ENCODE measurements around the gene INPP5A. TPM values are rescaled to one million over a fixed set of nuclear protein-coding genes. Genes with fewer than 3 reads are reported as not detected.

INPP5A gene
- polyA plus RNA-seq, 6 donors from 2014 or later: 1.3 to 6.7 (median 2.1) TPM

DNA sequence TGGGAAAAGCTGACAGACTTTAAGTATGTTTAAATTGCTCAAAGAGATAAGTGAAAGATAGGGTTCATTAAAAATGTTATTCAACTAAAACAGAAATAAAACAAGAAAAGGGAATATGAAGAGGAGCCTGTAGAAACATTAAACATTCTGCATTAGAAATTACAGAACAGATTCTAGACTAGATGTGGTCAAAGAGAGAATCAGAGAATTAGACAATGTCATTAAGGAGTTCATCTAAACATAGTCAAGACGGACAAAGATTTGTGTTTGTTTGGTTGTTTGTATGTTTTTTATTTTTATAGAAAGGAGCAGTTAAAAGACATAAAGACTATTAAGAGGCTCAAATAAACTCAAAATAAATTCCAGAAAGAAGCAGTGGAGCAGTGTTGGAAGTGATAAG is 168.4 kb downstream of the INPP5A start:
- no peak for ATAC-seq (ENCODE audit: low read depth in 2 of 2)
- H3K27ac Mint-ChIP-seq: peak overlapping the region in 2 of 6 donors; percentile 17 to 64
- H3K36me3 Mint-ChIP-seq: peaks cover 18 to 65% of the 10 kb centered on the region in 2 donors

DNA sequence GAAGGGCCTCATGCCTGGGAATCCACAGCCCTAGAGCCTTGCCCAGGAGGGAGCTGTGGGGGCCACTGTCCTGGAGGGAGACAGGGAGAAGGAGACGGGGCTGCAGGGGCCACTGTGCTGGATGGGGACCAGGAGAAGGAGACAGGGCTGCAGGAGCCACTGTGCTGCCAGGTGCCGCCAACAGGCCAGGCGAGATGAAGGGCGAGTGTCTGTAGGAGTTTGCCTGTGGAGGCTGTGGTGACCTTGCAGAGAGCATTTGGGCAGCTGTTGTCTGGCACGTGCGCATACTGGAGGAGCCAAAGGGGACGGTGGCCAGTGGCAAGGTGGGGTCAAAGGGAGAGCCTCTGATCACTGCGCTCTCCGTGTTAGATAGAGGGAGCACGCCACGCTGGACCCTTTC is 169.1 kb downstream of the INPP5A start:
- Mint-ChIP-seq H3K36me3 (peaks cover 18 to 69% of the 10 kb centered on the region in 2 donors), H3K4me3 (no peak overlapping the region), H3K4me1 (peaks cover 0 to 11% (median 0%) of the 10 kb centered on the region in 3 donors), H3K27ac (peak overlapping the region in 2 of 6 donors; percentile 51 to 97), H3K27me3 (no peaks in the 10 kb centered on the region), H3K9me3 (peaks cover 8 to 21% (median 16%) of the 10 kb centered on the region in 7 donors)
- no peak for ATAC-seq (ENCODE audit: low read depth in 2 of 2)
- no peak for DNase-seq

More for the DNA sequence above, 168.4 kb downstream of the INPP5A start:
- H3K4me1 Mint-ChIP-seq: peaks cover 0 to 11% (median 0%) of the 10 kb centered on the region in 3 donors
- H3K9me3 Mint-ChIP-seq: peaks cover 8 to 21% (median 16%) of the 10 kb centered on the region in 7 donors
- no peak for DNase-seq
- no peak overlapping the region for H3K4me3 Mint-ChIP-seq
- no peaks in the 10 kb centered on the region for H3K27me3 Mint-ChIP-seq

DNA sequence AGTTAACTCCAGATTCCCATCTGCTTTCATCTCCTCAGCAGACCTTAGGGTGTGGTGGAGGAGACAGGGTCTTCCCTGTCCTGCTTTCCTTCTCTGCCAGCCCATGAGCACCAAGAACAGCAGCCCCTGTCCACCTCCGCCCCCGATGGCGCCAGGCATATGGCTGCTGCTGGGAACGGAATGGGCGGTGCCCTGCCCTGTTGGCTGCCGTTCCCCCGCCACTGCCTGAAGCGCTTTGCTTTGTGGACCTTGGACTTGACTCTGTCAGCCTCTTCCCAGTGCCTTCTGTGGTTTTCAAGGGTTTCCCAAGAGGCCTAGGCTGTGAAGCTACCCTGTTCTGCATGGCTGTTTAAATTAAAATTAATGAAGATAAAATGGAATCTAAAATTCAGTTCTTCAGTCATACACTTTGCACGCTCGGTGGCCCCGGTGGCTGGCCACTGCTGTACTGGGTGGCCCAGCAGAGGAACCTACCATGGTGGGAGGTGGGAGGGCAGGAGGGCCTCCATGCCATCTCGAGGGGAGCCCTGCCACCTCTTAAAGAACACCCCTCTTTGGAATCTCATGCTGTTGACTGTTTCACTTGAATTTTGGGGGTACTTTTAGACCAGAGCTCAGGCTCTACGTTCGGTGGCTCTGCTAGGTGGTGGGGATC is 169.7 kb downstream of the INPP5A start:
- H3K4me3 Mint-ChIP-seq: peak overlapping the region in 2 of 8 donors; percentile 38 to 72
- ATAC-seq (ENCODE audit: low read depth in 2 of 2): no peak
- no peaks in the 10 kb centered on the region for H3K27me3 Mint-ChIP-seq
- H3K9me3 Mint-ChIP-seq: peaks cover 8 to 21% (median 14%) of the 10 kb centered on the region in 7 donors
- H3K4me1 Mint-ChIP-seq: peaks cover 0 to 11% (median 0%) of the 10 kb centered on the region in 3 donors
- no peak for DNase-seq
- peak overlapping the region in 2 of 6 donors; percentile 72 to 97 for H3K27ac Mint-ChIP-seq
- H3K36me3 Mint-ChIP-seq: peaks cover 15 to 75% of the 10 kb centered on the region in 2 donors

DNA sequence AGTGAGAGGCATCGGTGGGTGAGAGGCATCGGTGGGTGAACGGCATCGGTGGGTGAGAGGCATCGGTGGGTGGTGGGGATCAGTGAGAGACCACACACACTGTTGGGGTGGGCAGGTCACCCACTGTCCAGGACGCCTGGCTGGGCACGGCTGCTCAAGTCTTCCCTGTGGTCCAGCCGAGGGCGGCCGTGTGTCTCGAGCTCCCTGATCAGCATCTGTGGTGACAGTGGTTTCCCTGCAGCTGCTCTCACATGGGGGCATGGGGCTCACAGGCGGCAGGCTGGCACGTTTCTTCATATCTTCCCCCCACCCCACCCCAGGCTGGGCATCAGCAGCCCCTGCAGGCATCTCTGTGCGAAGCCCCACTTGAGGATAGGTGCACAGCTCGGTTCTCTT is 170.2 kb downstream of the INPP5A start:
- ATAC-seq (ENCODE audit: low read depth in 2 of 2) (no peak), DNase-seq (no peak)
- peaks cover 0 to 11% (median 5%) of the 10 kb centered on the region in 3 donors for H3K4me1 Mint-ChIP-seq
- no peaks in the 10 kb centered on the region for H3K27me3 Mint-ChIP-seq
- H3K4me3 Mint-ChIP-seq: peak overlapping the region in 2 of 8 donors; percentile 38 to 72
- peaks cover 12 to 80% of the 10 kb centered on the region in 2 donors for H3K36me3 Mint-ChIP-seq
- peak overlapping the region in 1 of 6 donors; percentile 72 for H3K27ac Mint-ChIP-seq
- peaks cover 8 to 21% (median 14%) of the 10 kb centered on the region in 7 donors for H3K9me3 Mint-ChIP-seq

DNA sequence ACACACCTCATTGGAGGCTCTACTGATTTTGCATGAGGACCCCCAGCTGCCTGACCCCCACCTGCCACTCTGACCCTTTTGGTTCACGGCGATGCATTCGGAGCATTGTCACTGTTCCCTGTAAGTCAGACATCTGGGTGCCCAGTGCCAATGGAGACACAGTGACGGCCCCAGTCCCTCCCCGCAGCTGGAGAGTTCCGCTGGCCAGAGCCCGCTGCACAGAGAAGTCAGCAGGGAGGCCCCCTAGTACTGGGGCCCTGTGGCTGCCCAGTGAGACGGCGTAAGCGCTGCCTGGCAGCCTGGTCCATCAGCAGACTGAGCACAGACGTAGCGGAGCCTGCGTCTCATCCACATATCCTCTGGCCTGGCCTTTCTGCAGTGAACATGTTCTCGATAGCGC is 170.9 kb downstream of the INPP5A start:
- Mint-ChIP-seq H3K4me1 (peaks cover 0 to 11% (median 6%) of the 10 kb centered on the region in 3 donors), H3K27ac (no peak overlapping the region), H3K36me3 (peaks cover 12 to 81% of the 10 kb centered on the region in 2 donors), H3K4me3 (peak overlapping the region in 1 of 8 donors; percentile 25), H3K27me3 (no peaks in the 10 kb centered on the region), H3K9me3 (peaks cover 8 to 19% (median 14%) of the 10 kb centered on the region in 7 donors)
- DNase-seq (no peak), ATAC-seq (ENCODE audit: low read depth in 2 of 2) (no peak)

DNA sequence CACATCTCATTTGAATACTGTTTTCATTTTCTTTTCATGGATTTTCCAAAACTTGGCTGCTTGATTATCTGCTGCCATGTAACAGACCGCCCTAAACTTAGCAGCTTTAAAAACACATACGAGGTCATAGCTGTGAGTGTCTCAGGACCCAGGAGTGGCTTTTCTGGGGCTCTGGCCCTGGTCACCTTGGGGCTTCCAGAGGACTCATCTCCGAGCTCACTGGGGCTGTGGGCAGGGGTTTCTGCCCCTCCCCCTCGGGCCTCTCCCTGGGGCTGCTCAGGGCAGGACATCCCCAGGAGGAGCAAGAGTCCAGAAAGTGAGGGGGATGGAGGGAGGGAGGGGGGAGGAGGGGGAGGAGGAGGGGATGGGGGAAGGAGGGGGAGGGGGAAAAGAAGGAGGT is 171.3 kb downstream of the INPP5A start:
- peaks cover 8 to 18% (median 14%) of the 10 kb centered on the region in 7 donors for H3K9me3 Mint-ChIP-seq
- no peaks in the 10 kb centered on the region for H3K27me3 Mint-ChIP-seq
- no peak overlapping the region for H3K4me3 Mint-ChIP-seq
- DNase-seq: no peak
- H3K27ac Mint-ChIP-seq: no peak overlapping the region
- H3K36me3 Mint-ChIP-seq: peaks cover 12 to 76% of the 10 kb centered on the region in 2 donors
- H3K4me1 Mint-ChIP-seq: peaks cover 0 to 11% (median 6%) of the 10 kb centered on the region in 3 donors
- ATAC-seq (ENCODE audit: low read depth in 2 of 2): no peak

DNA sequence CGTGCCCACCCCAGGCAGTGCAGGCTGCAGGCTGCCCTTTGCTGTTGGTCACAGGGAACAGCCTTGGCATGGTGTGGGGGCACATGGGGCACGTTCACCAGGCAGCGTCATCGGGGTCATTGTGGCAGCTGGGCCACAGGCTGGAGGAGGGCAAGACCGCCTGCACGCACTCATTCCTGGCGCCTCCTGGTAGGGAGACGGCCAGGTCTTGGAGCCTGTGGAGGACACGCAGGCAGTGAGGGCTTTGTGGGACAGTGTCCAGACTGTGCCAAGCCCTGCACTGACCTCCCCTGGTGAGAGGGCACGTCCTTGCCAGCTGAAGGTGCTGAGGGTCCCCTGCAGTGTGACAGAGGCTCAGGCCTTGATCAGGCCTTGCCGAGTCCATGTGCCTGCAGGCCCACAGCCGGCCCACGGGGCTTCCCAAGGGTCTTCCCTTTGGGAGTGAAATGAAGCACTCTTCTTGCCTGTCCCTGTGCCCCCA is 171.9 kb downstream of the INPP5A start:
- ATAC-seq (ENCODE audit: low read depth in 2 of 2) (no peak), DNase-seq (no peak)
- Mint-ChIP-seq H3K9me3 (peaks cover 8 to 16% (median 14%) of the 10 kb centered on the region in 7 donors), H3K4me1 (peaks cover 0 to 11% (median 6%) of the 10 kb centered on the region in 3 donors), H3K36me3 (peaks cover 12 to 70% of the 10 kb centered on the region in 2 donors), H3K27ac (no peak overlapping the region), H3K4me3 (peak overlapping the region in 1 of 8 donors; percentile 76), H3K27me3 (no peaks in the 10 kb centered on the region)

DNA sequence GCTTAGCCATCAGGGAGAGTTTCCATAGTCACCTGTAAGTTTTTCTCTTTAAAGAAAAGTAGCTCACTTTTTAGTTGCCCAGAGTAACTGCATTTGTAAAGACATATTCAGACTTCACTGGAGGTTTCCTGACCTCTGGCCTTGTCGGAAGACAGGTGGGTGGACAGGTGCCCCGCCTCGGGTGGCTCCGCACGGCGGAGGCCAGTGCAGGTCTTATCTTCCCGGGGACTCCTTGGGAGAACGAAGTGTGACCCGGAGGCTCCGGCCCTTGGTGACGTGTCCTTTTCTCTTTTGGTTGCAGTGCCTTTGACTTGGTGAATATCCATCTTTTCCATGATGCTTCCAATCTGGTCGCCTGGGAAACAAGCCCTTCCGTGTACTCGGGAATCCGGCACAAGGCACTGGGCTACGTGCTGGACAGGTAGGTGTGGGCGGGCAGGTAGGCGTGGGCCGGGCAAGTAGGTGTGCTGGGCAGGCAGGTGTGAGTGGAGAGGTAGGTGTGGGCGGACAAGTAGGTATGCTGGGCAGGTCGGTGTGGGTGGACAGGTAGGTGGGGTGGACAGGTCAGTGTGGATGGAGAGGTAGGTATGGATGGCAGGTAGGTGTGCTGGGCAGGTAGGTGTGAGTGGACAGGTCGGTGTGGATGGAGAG is 172.6 kb downstream of the INPP5A start:
- peaks cover 0 to 11% (median 6%) of the 10 kb centered on the region in 3 donors for H3K4me1 Mint-ChIP-seq
- H3K36me3 Mint-ChIP-seq: peaks cover 12 to 65% of the 10 kb centered on the region in 2 donors
- H3K27ac Mint-ChIP-seq: peak overlapping the region in 1 of 6 donors; percentile 38
- H3K27me3 Mint-ChIP-seq: no peaks in the 10 kb centered on the region
- DNase-seq (no peak), ATAC-seq (ENCODE audit: low read depth in 2 of 2) (no peak)
- peaks cover 8 to 16% (median 14%) of the 10 kb centered on the region in 7 donors for H3K9me3 Mint-ChIP-seq
- H3K4me3 Mint-ChIP-seq: no peak overlapping the region

DNA sequence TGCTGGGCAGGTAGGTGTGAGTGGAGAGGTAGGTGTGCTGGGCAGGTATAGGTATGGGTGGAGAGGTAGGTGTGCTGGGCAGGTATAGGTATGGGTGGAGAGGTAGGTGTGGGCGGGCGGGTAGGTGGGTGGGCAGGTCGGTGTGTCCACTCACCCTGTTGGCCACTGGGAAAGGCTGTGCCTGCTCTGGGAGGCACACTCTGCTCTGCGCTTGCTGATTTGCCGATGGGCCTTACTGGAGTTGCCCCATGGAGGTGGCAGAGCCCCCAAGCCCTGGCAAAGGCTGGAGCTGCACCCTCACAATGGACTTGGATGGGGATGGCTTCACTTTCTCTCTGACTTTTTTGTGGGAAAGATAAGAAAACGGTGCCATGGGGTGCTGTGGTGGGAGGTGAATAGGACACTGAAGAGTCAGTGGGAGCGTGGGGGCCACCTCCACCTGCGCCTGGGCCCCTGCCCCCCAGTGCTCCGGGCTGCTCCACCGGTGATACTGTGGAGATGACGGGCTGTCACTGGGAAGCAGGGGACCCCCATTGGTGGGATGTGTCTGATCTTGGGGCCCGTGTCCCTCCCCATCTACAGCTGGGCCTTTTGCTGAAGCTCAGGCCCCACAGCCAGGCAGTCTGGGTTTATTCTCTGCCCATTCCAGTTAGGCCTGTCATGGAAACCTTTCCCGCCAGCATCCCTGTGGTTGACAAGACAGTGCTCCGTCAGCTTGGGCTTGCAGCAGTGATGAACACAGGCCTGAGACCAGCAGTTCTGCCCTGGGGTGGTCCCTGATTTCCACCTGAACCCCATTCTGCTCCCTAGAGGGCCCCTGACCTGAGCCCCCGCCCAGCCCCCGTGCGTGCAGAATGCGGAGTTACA is 173.4 kb downstream of the INPP5A start:
- Mint-ChIP-seq H3K36me3 (peaks cover 8 to 57% of the 10 kb centered on the region in 2 donors), H3K27ac (no peak overlapping the region), H3K9me3 (peaks cover 4 to 11% (median 6%) of the 10 kb centered on the region in 7 donors), H3K4me3 (peak overlapping the region in 1 of 8 donors; percentile 33), H3K4me1 (peaks cover 0 to 11% (median 6%) of the 10 kb centered on the region in 3 donors), H3K27me3 (no peaks in the 10 kb centered on the region)
- ATAC-seq (ENCODE audit: low read depth in 2 of 2) (no peak), DNase-seq (no peak)

DNA sequence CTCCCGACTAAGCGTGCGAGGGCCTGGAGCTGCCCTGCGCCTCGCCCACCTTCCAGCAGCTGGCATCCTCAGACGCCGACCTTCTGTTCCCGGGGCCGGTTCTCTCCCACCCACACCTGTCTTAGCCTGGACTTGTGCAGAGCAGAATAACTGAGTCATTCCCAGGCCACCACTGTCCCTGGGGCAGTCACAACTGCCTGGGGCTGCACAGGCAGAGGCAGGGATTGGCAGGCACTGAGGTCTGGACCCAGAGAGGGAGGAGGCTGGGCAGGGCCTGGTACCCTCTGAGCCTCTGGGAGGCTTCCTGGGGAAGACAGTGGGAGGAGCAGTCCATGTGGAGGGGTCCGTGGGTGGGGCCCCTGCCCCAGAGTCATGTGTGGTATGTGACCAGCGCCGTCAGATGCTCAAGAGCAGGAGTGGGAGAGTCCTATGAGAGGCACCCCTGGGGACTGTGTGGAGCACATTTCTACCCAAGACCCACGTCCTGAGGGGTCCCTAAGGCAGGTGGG is 174.1 kb downstream of the INPP5A start:
- Mint-ChIP-seq H3K4me1 (peaks cover 0 to 7% (median 6%) of the 10 kb centered on the region in 3 donors), H3K27me3 (no peaks in the 10 kb centered on the region), H3K9me3 (peaks cover 0 to 4% (median 0%) of the 10 kb centered on the region in 7 donors), H3K27ac (peak overlapping the region in 1 of 6 donors; percentile 63), H3K36me3 (peaks cover 1 to 50% of the 10 kb centered on the region in 2 donors), H3K4me3 (peak overlapping the region in 1 of 8 donors; percentile 33)
- ATAC-seq (ENCODE audit: low read depth in 2 of 2) (no peak), DNase-seq (no peak)

DNA sequence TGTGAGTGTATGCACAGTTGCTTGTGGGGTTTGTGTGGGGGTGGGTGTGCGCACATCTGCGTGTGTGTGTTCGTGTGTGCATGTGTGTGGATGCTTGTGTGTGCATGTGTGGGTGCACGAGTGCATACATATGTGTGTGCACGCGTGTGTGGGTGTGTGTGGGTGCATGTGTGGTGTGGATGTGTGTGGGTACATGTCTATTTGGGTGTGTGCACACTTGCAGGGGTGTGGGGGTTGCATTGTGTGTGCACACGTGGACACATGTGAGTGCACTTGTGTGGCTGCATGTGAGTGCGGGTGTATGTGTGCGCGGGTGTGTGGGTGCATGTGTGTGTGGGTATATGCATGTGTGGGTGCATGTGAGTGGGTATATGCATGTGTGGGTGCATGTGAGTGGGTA is 174.7 kb downstream of the INPP5A start:
- DNase-seq (no peak), ATAC-seq (ENCODE audit: low read depth in 2 of 2) (no peak)
- peaks cover 0 to 2% (median 0%) of the 10 kb centered on the region in 7 donors for H3K9me3 Mint-ChIP-seq
- H3K27ac Mint-ChIP-seq: no peak overlapping the region
- H3K4me1 Mint-ChIP-seq: peaks cover 0 to 7% (median 6%) of the 10 kb centered on the region in 3 donors
- no peaks in the 10 kb centered on the region for H3K27me3 Mint-ChIP-seq
- no peak overlapping the region for H3K4me3 Mint-ChIP-seq
- peaks cover 0 to 44% of the 10 kb centered on the region in 2 donors for H3K36me3 Mint-ChIP-seq

DNA sequence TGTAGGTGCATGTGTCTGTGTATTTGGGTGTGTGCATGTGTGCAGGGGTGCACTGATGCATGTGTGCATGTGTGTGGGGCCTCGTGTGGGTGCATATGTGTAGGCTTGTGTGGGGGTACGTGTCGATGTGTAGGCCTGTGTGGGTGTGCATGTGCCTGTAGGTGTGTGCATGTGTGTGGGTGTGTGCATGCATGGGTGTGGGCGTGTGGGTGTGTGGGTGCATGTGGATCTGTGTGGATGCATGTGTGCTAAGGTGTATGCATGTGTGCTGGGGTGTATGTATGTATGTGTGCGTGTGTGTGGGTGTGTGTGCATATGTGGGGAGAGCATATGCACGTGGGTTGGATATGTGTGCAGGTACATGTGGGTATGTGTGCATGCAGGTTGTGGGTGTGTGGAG is 175.2 kb downstream of the INPP5A start:
- Mint-ChIP-seq H3K4me3 (no peak overlapping the region), H3K27ac (peak overlapping the region in 1 of 6 donors; percentile 23)
- DNase-seq: no peak

More for the DNA sequence above, 175.2 kb downstream of the INPP5A start:
- H3K36me3 Mint-ChIP-seq: peaks cover 0 to 39% of the 10 kb centered on the region in 2 donors
- H3K9me3 Mint-ChIP-seq: peaks cover 0 to 2% (median 0%) of the 10 kb centered on the region in 7 donors
- ATAC-seq (ENCODE audit: low read depth in 2 of 2): no peak
- H3K4me1 Mint-ChIP-seq: peaks cover 0 to 6% (median 4%) of the 10 kb centered on the region in 3 donors
- no peaks in the 10 kb centered on the region for H3K27me3 Mint-ChIP-seq
